GM12878 (cell line): ENCODE measurements around the gene SF3B6. TPM values are rescaled to one million over a fixed set of nuclear protein-coding genes. Genes with fewer than 3 reads are reported as not detected.

Source experiments
- ATAC-seq: fragments of 200-7000 bp; cut with Tn5 transposase; 3 replicates; pipeline ENCODE4 v1.9.1; 2020; ENCODE audit warnings: mild to moderate bottlenecking, moderate library complexity
- BruUV-seq: library from RNA; stranded (reverse); fragments of 400-500 nt; replicated peaks from 2 replicates; lab custom pipeline; 2021; lab: Mats Ljungman, UMichigan
- CTCF ChIA-PET: fragments of 300-600 bp; sonication (Branson Sonifier 250); formaldehyde crosslinking; extraction: SDS; loops from one replicate; lab custom pipeline; 2021; ENCODE audit warnings: inconsistent platforms; lab: Yijun Ruan, JAX
- POLR2A ChIA-PET: fragments of 350-600 bp; formaldehyde crosslinking; extraction: SDS; loops from one replicate; lab custom pipeline; 2021; ENCODE audit warnings: inconsistent platforms; lab: Charles Lee
- RAD21 ChIA-PET: fragments of 300-600 bp; sonication (Branson Sonifier 250); formaldehyde crosslinking; loops from one replicate; lab custom pipeline; 2023; ENCODE audit warnings: antibody characterized with exemption; ENCODE audit not compliant: unreplicated experiment; lab: Charles Lee
- SMC1A ChIA-PET: fragments of 300-600 bp; sonication (Branson Sonifier 250); formaldehyde crosslinking; loops from one replicate; lab custom pipeline; 2023; ENCODE audit not compliant: unreplicated experiment, uncharacterized antibody; lab: Charles Lee
- DNase-seq: peaks from one replicate; pipeline ENCODE4 v3.0.0-alpha.2; 2011; ENCODE audit warnings: low read depth, low spot score
- FAIRE-seq: peaks from 3 replicates; lab custom pipeline; 2011; peaks lifted over from hg19 to GRCh38; lab: Jason Lieb, UNC
- H2AFZ ChIP-seq: 2 replicates; pipeline ENCODE4 v1.6.0; 2011; ENCODE audit warnings: low read depth, low read length, control low read depth; ENCODE audit not compliant: control insufficient read depth
- H3K27ac ChIP-seq: 2 replicates; pipeline ENCODE4 v1.5.1; 2011; ENCODE audit warnings: control low read depth; ENCODE audit not compliant: control insufficient read depth, insufficient read depth
- H3K27me3 ChIP-seq, 2 experiments: replicated peaks in 1 of 2; 2 replicates each; pipeline versions ENCODE4 v1.6.0 to v1.6.1; 2011; ENCODE audit warnings: low read length in 1 of 2; ENCODE audit not compliant: control insufficient read depth in 2 of 2, insufficient read depth in 2 of 2
- H3K36me3 ChIP-seq, 2 experiments: 2 replicates each; pipeline ENCODE4 v1.5.1; 2011; ENCODE audit warnings: low read length in 1 of 2; ENCODE audit not compliant: control insufficient read depth in 2 of 2, insufficient read depth in 2 of 2
- H3K4me1 ChIP-seq: 2 replicates; pipeline ENCODE4 v1.6.1; 2011; ENCODE audit warnings: mild to moderate bottlenecking, low read length, moderate library complexity, mixed read lengths; ENCODE audit not compliant: control insufficient read depth, insufficient read depth
- H3K4me2 ChIP-seq: 2 replicates; pipeline ENCODE4 v1.6.0; 2011; ENCODE audit warnings: control low read depth; ENCODE audit not compliant: control insufficient read depth, insufficient read depth
- H3K4me3 ChIP-seq: fragments of 200-600 bp; sonication (generic); 2 replicates; pipeline ENCODE4 v1.5.1; 2016
- H3K79me2 ChIP-seq: 2 replicates; pipeline ENCODE4 v1.6.0; 2011; ENCODE audit warnings: low read length; ENCODE audit not compliant: control insufficient read depth, insufficient read depth
- H3K9ac ChIP-seq: 2 replicates; pipeline ENCODE4 v1.8.0; 2011; ENCODE audit warnings: low read length, control low read depth, mixed read lengths; ENCODE audit not compliant: control insufficient read depth, insufficient read depth
- H3K9me3 ChIP-seq: replicated peaks from 3 replicates; pipeline ENCODE4 v1.5.1; 2011; ENCODE audit warnings: mild to moderate bottlenecking, low read length; ENCODE audit not compliant: control insufficient read depth, insufficient read depth
- H4K20me1 ChIP-seq: 2 replicates; pipeline ENCODE4 v1.6.0; 2011; ENCODE audit not compliant: control insufficient read depth, insufficient read depth
- ATF3 ChIP-seq: IDR thresholded peaks from 2 replicates; pipeline ENCODE4 v1.6.1; 2011; ENCODE audit warnings: low read depth, mild to moderate bottlenecking, low read length, moderate library complexity, borderline replicate concordance; ENCODE audit errors: extremely low read depth
- BCLAF1 ChIP-seq: fragments of 450-650 bp; IDR thresholded peaks from 2 replicates; pipeline ENCODE4 v1.6.1; 2017; ENCODE audit warnings: antibody characterized with exemption, mild to moderate bottlenecking, moderate library complexity
- CEBPB ChIP-seq, 2 experiments: fragments of 150-350 bp in 1 of 2; IDR thresholded peaks; 2 replicates each; pipeline ENCODE4 v1.6.1; 2012 to 2014; ENCODE audit warnings: low read depth in 2 of 2, low read length in 2 of 2, borderline replicate concordance in 1 of 2, inconsistent platforms in 1 of 2
- E4F1 ChIP-seq: fragments of 450-650 bp; IDR thresholded peaks from 2 replicates; pipeline ENCODE4 v1.6.1; 2018; ENCODE audit warnings: borderline replicate concordance, mild to moderate bottlenecking; ENCODE audit not compliant: partially characterized antibody
- JUND ChIP-seq: IDR thresholded peaks from 2 replicates; pipeline ENCODE4 v1.6.1; 2012; ENCODE audit warnings: low read depth, mild to moderate bottlenecking, low read length, improper control_type of control experiment, moderate library complexity
- YBX1 ChIP-seq: fragments of 450-650 bp; IDR thresholded peaks from 2 replicates; pipeline ENCODE4 v1.6.1; 2016; ENCODE audit warnings: antibody characterized with exemption
- ZNF217 ChIP-seq: fragments of 450-650 bp; IDR thresholded peaks from 2 replicates; pipeline ENCODE4 v1.6.1; 2017; ENCODE audit warnings: antibody characterized with exemption, mild to moderate bottlenecking
- WGBS: methylation state at CpG from one replicate; pipeline ENCODE4 v1.1.6; 2016; ENCODE audit warnings: low lambda C conversion rate; ENCODE audit not compliant: insufficient replicate concordance, insufficient coverage; ENCODE audit errors: missing lambda C conversion rate; 5-methylcytosine and 5-hydroxymethylcytosine counted together
- in situ Hi-C: fragments of 300-500 bp; cut with MboI; formaldehyde crosslinking; loops from 9 replicates; pipeline ENCODE4 v1.14.3; 2018; ENCODE audit warnings: mixed read lengths
- intact Hi-C: fragments of 100-400 bp; cut with micrococcal nuclease; formaldehyde crosslinking; loops from one replicate; pipeline ENCODE4 v1.14.2; 2022; ENCODE audit not compliant: unreplicated experiment
- polyA plus RNA-seq, 11 experiments: library from polyadenylated mRNA; depleted of rRNA in 4 of 11; unstranded in 6 of 11; stranded (reverse) in 5 of 11; fragments of >200 nt; fragmentation: Nextera tagmentation in 4 of 11; fragmentation: Illumina TruSeq in 1 of 11; extraction: Ambion mirVana in 4 of 11; extraction: Trizol in 1 of 11; gene quantifications; 1 replicate in 1 of 11; 2 replicates in 10 of 11; pipeline versions ENCODE4 v1.2.1 to v1.2.3, GENCODE V29; 2011 to 2016; ENCODE audit warnings: inconsistent platforms in 2 of 11, missing spikeins in 2 of 11, low read depth in 1 of 11
- total RNA-seq, 4 experiments: library from RNA; depleted of rRNA in 3 of 4; stranded (reverse); fragments of >200 nt in 3 of 4; fragmentation: Illumina TruSeq in 1 of 4; extraction: Trizol in 1 of 4; gene quantifications; 2 replicates each; pipeline versions ENCODE4 v1.2.1 to v1.2.3, GENCODE V29; 2013 to 2021

Gene SF3B6
- total and polyA plus RNA-seq, 10 of the 15 experiments (the other 5 are each of a cell fraction or from before 2014, with no cell fraction given) = 118 to 584 (median 270) TPM

GRCh38 chr2:24086241-24086640 lies 10.1 kb upstream of the SF3B6 start:
- ChIA-PET POLR2A (no interaction called here), SMC1A (no interaction called here), CTCF (interaction anchor here (0.7 to 3.5 kb wide), 3 partner anchors 25 to 160 kb away, joined by 4 to 65 read pairs (median 8); partner anchors contain the start of gene ATAD2B), RAD21 (interaction anchor here (0.6 kb wide), 1 partner anchor 286 kb away, joined by 3 read pairs; no protein-coding TSS in a partner anchor)
- in situ Hi-C loops = loop anchor here (5.0 kb wide), 1 partner anchor 259 kb away; no protein-coding TSS in a partner anchor
- TF ChIP-seq ATF3 = no peak
- TF ChIP-seq JUND = no peak
- TF ChIP-seq BCLAF1 = no peak
- no peak for TF ChIP-seq E4F1
- TF ChIP-seq YBX1 = no peak
- TF ChIP-seq ZNF217 = no peak
- no peak for TF ChIP-seq CEBPB (IDR thresholded peaks at IDR 0.05; ENCODE audit: borderline replicate concordance in 1 of 2, low read depth in 2 of 2, low read length in 2 of 2)
- Histone ChIP-seq H3K36me3 (no peaks in the 10 kb centered on the region; a peak in 2 of 4 replicates), H4K20me1 (no peaks in the 10 kb centered on the region), H3K79me2 (no peaks in the 10 kb centered on the region), H3K27ac (no peak overlapping the region), H3K4me3 (no peak overlapping the region), H3K27me3 (no peaks in the 10 kb centered on the region), H3K4me1 (peaks cover 12% of the 10 kb centered on the region), H2AFZ (no peak overlapping the region), H3K9me3 (no peaks in the 10 kb centered on the region), H3K9ac (no peak overlapping the region), H3K4me2 (no peak overlapping the region)
- WGBS = 36% methylated on average over 1 of the region's 1 CpG
- intact Hi-C loops = no loop called here
- BruUV-seq = no TSS peak
- ATAC-seq (no peak), DNase-seq (no peak), FAIRE-seq (no peak)
